K562 (cell line): ENCODE data around the gene CMTM1. TPM values are rescaled to one million over a fixed set of nuclear protein-coding genes. Genes with fewer than 3 reads are reported as not detected.

Experiments used
- BHLHE40 ChIP-seq: IDR thresholded peaks from 2 replicates; pipeline ENCODE4 v1.6.1; 2011; ENCODE audit warnings: low read length, improper control_type of control experiment
- DACH1 ChIP-seq: fragments of 450-650 bp; IDR thresholded peaks from 2 replicates; pipeline ENCODE4 v1.6.1; 2018; ENCODE audit not compliant: partially characterized antibody
- EGR1 ChIP-seq: fragments of 450-650 bp; conservative IDR thresholded peaks from 2 replicates; pipeline ENCODE4 v1.6.1; 2017; ENCODE audit warnings: mild to moderate bottlenecking
- HDAC3 ChIP-seq: fragments of 450-650 bp; IDR thresholded peaks from 2 replicates; pipeline ENCODE4 v1.6.1; 2018; ENCODE audit warnings: borderline replicate concordance, mild to moderate bottlenecking, moderate library complexity; ENCODE audit not compliant: partially characterized antibody
- NBN ChIP-seq: fragments of 450-650 bp; IDR thresholded peaks from 2 replicates; pipeline ENCODE4 v1.6.1; 2016; ENCODE audit warnings: low read depth, mild to moderate bottlenecking
- NR2C1 ChIP-seq, 2 experiments: fragments of 450-650 bp; IDR thresholded peaks; 2 replicates each; pipeline ENCODE4 v1.6.1; 2017; ENCODE audit warnings: mild to moderate bottlenecking in 2 of 2, antibody characterized with exemption in 1 of 2, inconsistent platforms in 1 of 2, missing compliant biosample characterization in 1 of 2, missing genetic modification characterization in 1 of 2
- PTRF ChIP-seq: fragments of 450-650 bp; IDR thresholded peaks from 2 replicates; pipeline ENCODE4 v1.6.1; 2016; ENCODE audit warnings: mild to moderate bottlenecking, missing genetic modification characterization, missing compliant biosample characterization
- PTTG1 ChIP-seq: fragments of 450-650 bp; IDR thresholded peaks from 2 replicates; pipeline ENCODE4 v1.6.1; 2016; ENCODE audit warnings: low read depth, mild to moderate bottlenecking, missing genetic modification characterization, missing compliant biosample characterization
- U2AF2 ChIP-seq: fragments of 200-400 bp; formaldehyde crosslinking; optimal IDR thresholded peaks from 2 replicates; pipeline ENCODE3; 2017; ENCODE audit warnings: low read depth, mild to moderate bottlenecking, low read length
- ZC3H4 ChIP-seq: sonication (generic); formaldehyde crosslinking; IDR thresholded peaks from 2 replicates; pipeline ENCODE4 v1.9.0; 2021; ENCODE audit warnings: missing genetic modification reagents, borderline replicate concordance
- ZKSCAN3 ChIP-seq: fragments of 250-450 bp; sonication (Bioruptor Pico); IDR thresholded peaks from 2 replicates; pipeline ENCODE4 v1.4.0; 2020
- ZNF175 ChIP-seq: fragments of 200-800 bp; sonication (Bioruptor generic); IDR thresholded peaks from 2 replicates; pipeline ENCODE4 v1.6.1; 2016; ENCODE audit warnings: low read depth, mild to moderate bottlenecking, missing genetic modification characterization, missing compliant biosample characterization
- ZNF431 ChIP-seq: sonication (generic); formaldehyde crosslinking; IDR thresholded peaks from 2 replicates; pipeline ENCODE4 v1.8.0; 2022; ENCODE audit warnings: mild to moderate bottlenecking, missing genetic modification reagents
- polyA plus RNA-seq, 8 experiments: library from polyadenylated mRNA; depleted of rRNA in 4 of 8; stranded (reverse) in 5 of 8; unstranded in 3 of 8; fragments of >200 nt; fragmentation: Nextera tagmentation in 2 of 8; fragmentation: Illumina TruSeq in 1 of 8; extraction: Ambion mirVana in 2 of 8; extraction: Trizol in 1 of 8; gene quantifications; 2 replicates each; pipeline versions ENCODE4 v1.2.1 to v1.2.3, GENCODE V29; 2011 to 2014; ENCODE audit warnings: inconsistent platforms in 1 of 8, missing spikeins in 1 of 8
- total RNA-seq, 7 experiments: library from RNA; depleted of rRNA in 6 of 7; stranded (reverse); fragments of >200 nt in 6 of 7; fragmentation: Illumina TruSeq in 2 of 7; extraction: Trizol in 2 of 7; gene quantifications; 2 replicates each; pipeline versions ENCODE4 v1.2.1 to v1.2.3, GENCODE V29; 2011 to 2021; ENCODE audit warnings: low replicate concordance in 1 of 7
- TF ChIP-seq, protein P1 (sequence below): fragments of 200-600 bp; sonication (generic); IDR thresholded peaks from one replicate; pipeline ENCODE4 v1.6.1; 2012; ENCODE audit warnings: mild to moderate bottlenecking, low read depth, low read length, inconsistent platforms
- TF ChIP-seq, protein P2 (sequence below): IDR thresholded peaks from 2 replicates; pipeline ENCODE4 v1.6.1; 2014; ENCODE audit warnings: antibody characterized with exemption

Gene CMTM1
- total and polyA plus RNA-seq, 9 of the 15 experiments (the other 6 are each of a cell fraction or from before 2014, with no cell fraction given), result 0.25 to 2.6 (median 1.1) TPM; not detected in 2

DNA sequence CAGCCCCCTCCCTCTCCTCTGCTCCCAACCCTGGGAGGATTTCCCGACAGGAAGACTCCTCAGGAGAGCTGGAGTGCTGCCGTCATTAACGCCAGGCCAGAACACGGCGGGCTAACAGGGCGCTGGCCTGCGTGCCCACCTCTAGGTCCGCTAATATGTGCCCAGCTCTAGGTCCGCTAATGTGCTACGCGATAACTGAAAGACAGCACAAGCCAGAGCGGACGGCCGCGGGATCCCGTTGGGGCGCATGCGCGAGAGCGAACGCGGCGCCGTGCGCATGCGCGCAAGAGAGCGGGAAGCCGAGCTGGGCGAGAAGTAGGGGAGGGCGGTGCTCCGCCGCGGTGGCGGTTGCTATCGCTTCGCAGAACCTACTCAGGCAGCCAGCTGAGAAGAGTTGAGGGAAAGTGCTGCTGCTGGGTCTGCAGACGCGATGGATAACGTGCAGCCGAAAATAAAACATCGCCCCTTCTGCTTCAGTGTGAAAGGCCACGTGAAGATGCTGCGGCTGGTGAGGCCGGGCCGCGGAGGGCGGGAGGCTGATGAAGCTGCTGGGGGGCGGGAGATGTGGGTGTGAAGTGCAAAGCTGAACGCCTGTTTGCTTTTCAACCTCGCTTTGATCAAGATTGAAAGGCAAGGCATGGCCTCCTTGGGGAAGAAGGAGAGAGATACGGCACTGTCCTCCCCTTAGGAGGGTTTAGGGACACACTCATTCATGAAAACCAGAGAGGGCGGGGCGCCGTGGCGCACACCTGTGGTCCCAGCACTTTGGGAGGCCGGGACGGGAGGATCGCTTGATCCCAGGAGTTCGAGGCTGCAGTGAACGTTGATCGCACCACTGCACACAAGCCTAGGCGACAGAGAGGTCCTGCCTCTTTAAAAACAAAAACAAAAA lies 13.7 kb upstream of the CMTM1 start, which contains the start of gene CKLF (continued):
- TF ChIP-seq ZNF175 (CRISPR knock-in tag) (0 out of 2 replicates have a peak, but pooled peaks have one; percentile 47), U2AF2 (no peak), ZNF431 (CRISPR knock-in tag) (peak; percentile 93), NR2C1 (IDR thresholded peaks at IDR 0.05) (no peak), NR2C1 (tag; IDR thresholded peaks at IDR 0.05) (no peak), ZKSCAN3 (no peak), ZC3H4 (CRISPR knock-in tag) (no peak), DACH1 (no peak), EGR1 (peak; percentile 51; the same call in 1 of the 2 replicates), PTTG1 (no peak), HDAC3 (no peak), PTRF (tag) (no peak), BHLHE40 (no peak; the same call in 1 of the 2 replicates), NBN (peak; percentile 66)
- TF ChIP-seq, protein P1, sequence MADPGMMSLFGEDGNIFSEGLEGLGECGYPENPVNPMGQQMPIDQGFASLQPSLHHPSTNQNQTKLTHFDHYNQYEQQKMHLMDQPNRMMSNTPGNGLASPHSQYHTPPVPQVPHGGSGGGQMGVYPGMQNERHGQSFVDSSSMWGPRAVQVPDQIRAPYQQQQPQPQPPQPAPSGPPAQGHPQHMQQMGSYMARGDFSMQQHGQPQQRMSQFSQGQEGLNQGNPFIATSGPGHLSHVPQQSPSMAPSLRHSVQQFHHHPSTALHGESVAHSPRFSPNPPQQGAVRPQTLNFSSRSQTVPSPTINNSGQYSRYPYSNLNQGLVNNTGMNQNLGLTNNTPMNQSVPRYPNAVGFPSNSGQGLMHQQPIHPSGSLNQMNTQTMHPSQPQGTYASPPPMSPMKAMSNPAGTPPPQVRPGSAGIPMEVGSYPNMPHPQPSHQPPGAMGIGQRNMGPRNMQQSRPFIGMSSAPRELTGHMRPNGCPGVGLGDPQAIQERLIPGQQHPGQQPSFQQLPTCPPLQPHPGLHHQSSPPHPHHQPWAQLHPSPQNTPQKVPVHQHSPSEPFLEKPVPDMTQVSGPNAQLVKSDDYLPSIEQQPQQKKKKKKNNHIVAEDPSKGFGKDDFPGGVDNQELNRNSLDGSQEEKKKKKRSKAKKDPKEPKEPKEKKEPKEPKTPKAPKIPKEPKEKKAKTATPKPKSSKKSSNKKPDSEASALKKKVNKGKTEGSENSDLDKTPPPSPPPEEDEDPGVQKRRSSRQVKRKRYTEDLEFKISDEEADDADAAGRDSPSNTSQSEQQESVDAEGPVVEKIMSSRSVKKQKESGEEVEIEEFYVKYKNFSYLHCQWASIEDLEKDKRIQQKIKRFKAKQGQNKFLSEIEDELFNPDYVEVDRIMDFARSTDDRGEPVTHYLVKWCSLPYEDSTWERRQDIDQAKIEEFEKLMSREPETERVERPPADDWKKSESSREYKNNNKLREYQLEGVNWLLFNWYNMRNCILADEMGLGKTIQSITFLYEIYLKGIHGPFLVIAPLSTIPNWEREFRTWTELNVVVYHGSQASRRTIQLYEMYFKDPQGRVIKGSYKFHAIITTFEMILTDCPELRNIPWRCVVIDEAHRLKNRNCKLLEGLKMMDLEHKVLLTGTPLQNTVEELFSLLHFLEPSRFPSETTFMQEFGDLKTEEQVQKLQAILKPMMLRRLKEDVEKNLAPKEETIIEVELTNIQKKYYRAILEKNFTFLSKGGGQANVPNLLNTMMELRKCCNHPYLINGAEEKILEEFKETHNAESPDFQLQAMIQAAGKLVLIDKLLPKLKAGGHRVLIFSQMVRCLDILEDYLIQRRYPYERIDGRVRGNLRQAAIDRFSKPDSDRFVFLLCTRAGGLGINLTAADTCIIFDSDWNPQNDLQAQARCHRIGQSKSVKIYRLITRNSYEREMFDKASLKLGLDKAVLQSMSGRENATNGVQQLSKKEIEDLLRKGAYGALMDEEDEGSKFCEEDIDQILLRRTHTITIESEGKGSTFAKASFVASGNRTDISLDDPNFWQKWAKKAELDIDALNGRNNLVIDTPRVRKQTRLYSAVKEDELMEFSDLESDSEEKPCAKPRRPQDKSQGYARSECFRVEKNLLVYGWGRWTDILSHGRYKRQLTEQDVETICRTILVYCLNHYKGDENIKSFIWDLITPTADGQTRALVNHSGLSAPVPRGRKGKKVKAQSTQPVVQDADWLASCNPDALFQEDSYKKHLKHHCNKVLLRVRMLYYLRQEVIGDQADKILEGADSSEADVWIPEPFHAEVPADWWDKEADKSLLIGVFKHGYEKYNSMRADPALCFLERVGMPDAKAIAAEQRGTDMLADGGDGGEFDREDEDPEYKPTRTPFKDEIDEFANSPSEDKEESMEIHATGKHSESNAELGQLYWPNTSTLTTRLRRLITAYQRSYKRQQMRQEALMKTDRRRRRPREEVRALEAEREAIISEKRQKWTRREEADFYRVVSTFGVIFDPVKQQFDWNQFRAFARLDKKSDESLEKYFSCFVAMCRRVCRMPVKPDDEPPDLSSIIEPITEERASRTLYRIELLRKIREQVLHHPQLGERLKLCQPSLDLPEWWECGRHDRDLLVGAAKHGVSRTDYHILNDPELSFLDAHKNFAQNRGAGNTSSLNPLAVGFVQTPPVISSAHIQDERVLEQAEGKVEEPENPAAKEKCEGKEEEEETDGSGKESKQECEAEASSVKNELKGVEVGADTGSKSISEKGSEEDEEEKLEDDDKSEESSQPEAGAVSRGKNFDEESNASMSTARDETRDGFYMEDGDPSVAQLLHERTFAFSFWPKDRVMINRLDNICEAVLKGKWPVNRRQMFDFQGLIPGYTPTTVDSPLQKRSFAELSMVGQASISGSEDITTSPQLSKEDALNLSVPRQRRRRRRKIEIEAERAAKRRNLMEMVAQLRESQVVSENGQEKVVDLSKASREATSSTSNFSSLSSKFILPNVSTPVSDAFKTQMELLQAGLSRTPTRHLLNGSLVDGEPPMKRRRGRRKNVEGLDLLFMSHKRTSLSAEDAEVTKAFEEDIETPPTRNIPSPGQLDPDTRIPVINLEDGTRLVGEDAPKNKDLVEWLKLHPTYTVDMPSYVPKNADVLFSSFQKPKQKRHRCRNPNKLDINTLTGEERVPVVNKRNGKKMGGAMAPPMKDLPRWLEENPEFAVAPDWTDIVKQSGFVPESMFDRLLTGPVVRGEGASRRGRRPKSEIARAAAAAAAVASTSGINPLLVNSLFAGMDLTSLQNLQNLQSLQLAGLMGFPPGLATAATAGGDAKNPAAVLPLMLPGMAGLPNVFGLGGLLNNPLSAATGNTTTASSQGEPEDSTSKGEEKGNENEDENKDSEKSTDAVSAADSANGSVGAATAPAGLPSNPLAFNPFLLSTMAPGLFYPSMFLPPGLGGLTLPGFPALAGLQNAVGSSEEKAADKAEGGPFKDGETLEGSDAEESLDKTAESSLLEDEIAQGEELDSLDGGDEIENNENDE, result no peak
- TF ChIP-seq, protein P2, sequence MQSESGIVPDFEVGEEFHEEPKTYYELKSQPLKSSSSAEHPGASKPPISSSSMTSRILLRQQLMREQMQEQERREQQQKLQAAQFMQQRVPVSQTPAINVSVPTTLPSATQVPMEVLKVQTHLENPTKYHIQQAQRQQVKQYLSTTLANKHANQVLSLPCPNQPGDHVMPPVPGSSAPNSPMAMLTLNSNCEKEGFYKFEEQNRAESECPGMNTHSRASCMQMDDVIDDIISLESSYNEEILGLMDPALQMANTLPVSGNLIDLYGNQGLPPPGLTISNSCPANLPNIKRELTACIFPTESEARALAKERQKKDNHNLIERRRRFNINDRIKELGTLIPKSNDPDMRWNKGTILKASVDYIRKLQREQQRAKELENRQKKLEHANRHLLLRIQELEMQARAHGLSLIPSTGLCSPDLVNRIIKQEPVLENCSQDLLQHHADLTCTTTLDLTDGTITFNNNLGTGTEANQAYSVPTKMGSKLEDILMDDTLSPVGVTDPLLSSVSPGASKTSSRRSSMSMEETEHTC, result no peak
